ENCODE measurements around the gene TBL1X.
"Not testable (repeated sequence)": the region's sequence is repeated elsewhere in the genome, so short reads cannot be mapped to it uniquely, and the experiment has no call there.

Gene TBL1X

GRCh38 chrX:9536156-9536555 lies 71.3 kb downstream of the TBL1X start:
- not testable (repeated sequence) for DNase-seq (ENCODE audit: low read depth in 3 of 3)

GRCh38 chrX:9537781-9538180 lies 72.9 kb downstream of the TBL1X start:
- DNase-seq (ENCODE audit: low read depth in 3 of 3): no peak

GRCh38 chrX:9538544-9539045 lies 73.7 kb downstream of the TBL1X start:
- DNase-seq (ENCODE audit: low read depth in 3 of 3): no peak

- no peak for DNase-seq (ENCODE audit: low read depth in 3 of 3)
Measured at GRCh38 chrX:9539605-9540387, 74.9 kb downstream of the TBL1X start.

GRCh38 chrX:9542106-9542760 lies 77.4 kb downstream of the TBL1X start:
- no peak for DNase-seq (ENCODE audit: low read depth in 3 of 3)

- DNase-seq (ENCODE audit: low read depth in 3 of 3): no peak
Measured at GRCh38 chrX:9542761-9543111, 77.9 kb downstream of the TBL1X start.

GRCh38 chrX:9555354-9555753 lies 90.5 kb downstream of the TBL1X start:
- no peak for DNase-seq (ENCODE audit: low read depth in 3 of 3)

- no peak for DNase-seq (ENCODE audit: low read depth in 3 of 3)
Measured at GRCh38 chrX:9557091-9557490, 92.2 kb downstream of the TBL1X start.

- DNase-seq (ENCODE audit: low read depth in 3 of 3): no peak
Measured at GRCh38 chrX:9557521-9557920, 92.7 kb downstream of the TBL1X start.

- no peak for DNase-seq (ENCODE audit: low read depth in 3 of 3)
Measured at GRCh38 chrX:9558615-9559014, 93.8 kb downstream of the TBL1X start.

- DNase-seq (ENCODE audit: low read depth in 3 of 3): no peak
Measured at GRCh38 chrX:9560219-9560618, 95.4 kb downstream of the TBL1X start.

GRCh38 chrX:9561199-9561598 lies 96.3 kb downstream of the TBL1X start:
- no peak for DNase-seq (ENCODE audit: low read depth in 3 of 3)

GRCh38 chrX:9562851-9563250 lies 98.0 kb downstream of the TBL1X start:
- DNase-seq (ENCODE audit: low read depth in 3 of 3): no peak

GRCh38 chrX:9566150-9566621 lies 101.3 kb downstream of the TBL1X start:
- DNase-seq (ENCODE audit: low read depth in 3 of 3): no peak

GRCh38 chrX:9569876-9570301 lies 105.0 kb downstream of the TBL1X start:
- DNase-seq (ENCODE audit: low read depth in 3 of 3): no peak

GRCh38 chrX:9573282-9574106 lies 108.6 kb downstream of the TBL1X start:
- DNase-seq (ENCODE audit: low read depth in 3 of 3): no peak

GRCh38 chrX:9576059-9576458 lies 111.2 kb downstream of the TBL1X start:
- no peak for DNase-seq (ENCODE audit: low read depth in 3 of 3)

GRCh38 chrX:9577555-9577954 lies 112.7 kb downstream of the TBL1X start:
- no peak for DNase-seq (ENCODE audit: low read depth in 3 of 3)

- DNase-seq (ENCODE audit: low read depth in 3 of 3): no peak
Measured at GRCh38 chrX:9578083-9578779, 113.4 kb downstream of the TBL1X start.

- no peak for DNase-seq (ENCODE audit: low read depth in 3 of 3)
Measured at GRCh38 chrX:9581771-9582385, 117.0 kb downstream of the TBL1X start.

GRCh38 chrX:9582956-9583355 lies 118.1 kb downstream of the TBL1X start:
- DNase-seq (ENCODE audit: low read depth in 3 of 3): no peak

Measured in stimulated activated CD4-positive, alpha-beta T cell treated with anti-CD3 and anti-CD28 coated beads, TNF-alpha, amount 100 ng/mL, for 4 hours (primary cell).